Smooth muscle cell (in vitro differentiated cells): ENCODE measurements around the gene HAO1. TPM values are rescaled to one million over a fixed set of nuclear protein-coding genes. Genes with fewer than 3 reads are reported as not detected.
A peak's percentile ranks its signal among the peaks of the same experiment; 100 is the strongest.

ENCODE experiments used
- DNase-seq: peaks from one replicate; lab custom pipeline; 2025; ENCODE audit not compliant: unreplicated experiment; lab: John Stamatoyannopoulos, UW
- H2AFZ ChIP-seq: fragments of 200-600 bp; sonication (generic); 2 replicates; pipeline ENCODE4 v1.6.0; 2016; ENCODE audit warnings: antibody characterized with exemption, low read depth, mild to moderate bottlenecking
- H3F3A ChIP-seq: fragments of 200-600 bp; sonication (generic); 2 replicates; pipeline ENCODE4 v1.6.0; 2017; ENCODE audit warnings: antibody characterized with exemption, low read depth
- H3K27ac ChIP-seq: fragments of 200-600 bp; sonication (generic); 2 replicates; pipeline ENCODE4 v1.5.1; 2016; ENCODE audit warnings: low read depth, mild to moderate bottlenecking
- H3K27me3 ChIP-seq: fragments of 200-600 bp; sonication (generic); 2 replicates; pipeline ENCODE4 v1.6.1; 2016; ENCODE audit warnings: low read depth, mild to moderate bottlenecking
- H3K36me3 ChIP-seq: fragments of 200-600 bp; sonication (generic); 2 replicates; pipeline ENCODE4 v1.5.1; 2016; ENCODE audit warnings: low read depth
- H3K4me1 ChIP-seq: fragments of 200-600 bp; sonication (generic); 2 replicates; pipeline ENCODE4 v1.5.1; 2016; ENCODE audit warnings: low read depth
- H3K4me2 ChIP-seq: fragments of 200-600 bp; sonication (generic); 2 replicates; pipeline ENCODE4 v1.6.0; 2016; ENCODE audit warnings: mild to moderate bottlenecking
- H3K4me3 ChIP-seq: fragments of 200-600 bp; sonication (generic); 2 replicates; pipeline ENCODE4 v1.5.1; 2016; ENCODE audit warnings: mild to moderate bottlenecking
- H3K79me2 ChIP-seq: fragments of 200-600 bp; sonication (generic); 2 replicates; pipeline ENCODE4 v1.6.0; 2016; ENCODE audit warnings: low read depth, mild to moderate bottlenecking
- H3K9ac ChIP-seq: fragments of 200-600 bp; sonication (generic); 2 replicates; pipeline ENCODE4 v1.6.0; 2016; ENCODE audit warnings: low read depth
- H3K9me3 ChIP-seq: fragments of 200-600 bp; sonication (generic); replicated peaks from 2 replicates; pipeline ENCODE4 v1.5.1; 2016; ENCODE audit warnings: low read depth
- H4K20me1 ChIP-seq: fragments of 200-600 bp; sonication (generic); 2 replicates; pipeline ENCODE4 v1.6.0; 2016; ENCODE audit warnings: low read depth
- WGBS: methylation state at CpG from one replicate; pipeline ENCODE4 v1.1.7; 2016; ENCODE audit warnings: low lambda C conversion rate; 5-methylcytosine and 5-hydroxymethylcytosine counted together
- polyA plus RNA-seq: library from polyadenylated mRNA; unstranded; fragments of >200 nt; fragmentation: Nextera tagmentation; extraction: Ambion mirVana; gene quantifications from 2 replicates; pipeline ENCODE4 v1.2.1, GENCODE V29; 2016
- total RNA-seq: library from RNA; depleted of rRNA; stranded (reverse); fragments of >200 nt; gene quantifications from 2 replicates; pipeline ENCODE4 v1.2.3, GENCODE V29; 2014
- TF ChIP-seq, protein P1 (sequence below): fragments of 200-600 bp; sonication (generic); IDR thresholded peaks from 2 replicates; pipeline ENCODE4 v1.5.1; 2017; ENCODE audit warnings: borderline replicate concordance, mild to moderate bottlenecking, antibody characterized with exemption; ENCODE audit not compliant: insufficient read depth, poor library complexity, severe bottlenecking

HAO1 gene
- total and polyA plus RNA-seq, 2 experiments from 2014 or later: not detected

DNA sequence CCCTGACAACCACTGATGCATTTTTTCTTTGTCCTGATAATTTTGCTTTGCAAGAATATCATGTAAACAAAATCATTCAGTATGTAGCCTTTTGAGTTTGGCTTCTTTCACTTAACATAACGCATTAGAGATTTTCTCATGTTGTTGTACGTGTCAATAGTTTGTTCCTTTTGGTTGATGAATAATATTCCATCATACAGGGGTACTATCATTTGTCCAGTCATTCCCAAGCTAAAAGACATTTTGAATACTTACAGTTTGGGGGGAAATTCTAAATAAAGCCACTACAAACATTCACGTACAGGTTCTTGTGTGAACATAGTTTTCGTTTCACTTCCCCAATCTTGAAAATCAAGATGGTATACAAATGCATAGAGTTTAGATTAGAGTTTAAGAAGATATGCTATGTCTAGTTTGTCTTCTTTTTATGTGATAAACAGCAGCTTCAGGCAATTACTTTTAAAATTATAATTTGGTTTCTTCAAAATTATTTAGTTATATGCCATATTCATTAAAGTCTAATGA, 5.2 kb downstream of the HAO1 start:
- Histone ChIP-seq H3K27me3 (no peaks in the 10 kb centered on the region), H3K4me2 (no peak overlapping the region), H4K20me1 (no peaks in the 10 kb centered on the region), H2AFZ (no peak overlapping the region), H3K4me3 (no peak overlapping the region), H3F3A (no peaks in the 10 kb centered on the region), H3K9me3 (no peaks in the 10 kb centered on the region), H3K36me3 (no peaks in the 10 kb centered on the region), H3K27ac (no peak overlapping the region), H3K4me1 (no peaks in the 10 kb centered on the region), H3K9ac (no peak overlapping the region), H3K79me2 (no peaks in the 10 kb centered on the region)
- no peak for DNase-seq
- WGBS: 90% methylated on average over 4 of the region's 4 CpGs
- TF ChIP-seq, protein P1, sequence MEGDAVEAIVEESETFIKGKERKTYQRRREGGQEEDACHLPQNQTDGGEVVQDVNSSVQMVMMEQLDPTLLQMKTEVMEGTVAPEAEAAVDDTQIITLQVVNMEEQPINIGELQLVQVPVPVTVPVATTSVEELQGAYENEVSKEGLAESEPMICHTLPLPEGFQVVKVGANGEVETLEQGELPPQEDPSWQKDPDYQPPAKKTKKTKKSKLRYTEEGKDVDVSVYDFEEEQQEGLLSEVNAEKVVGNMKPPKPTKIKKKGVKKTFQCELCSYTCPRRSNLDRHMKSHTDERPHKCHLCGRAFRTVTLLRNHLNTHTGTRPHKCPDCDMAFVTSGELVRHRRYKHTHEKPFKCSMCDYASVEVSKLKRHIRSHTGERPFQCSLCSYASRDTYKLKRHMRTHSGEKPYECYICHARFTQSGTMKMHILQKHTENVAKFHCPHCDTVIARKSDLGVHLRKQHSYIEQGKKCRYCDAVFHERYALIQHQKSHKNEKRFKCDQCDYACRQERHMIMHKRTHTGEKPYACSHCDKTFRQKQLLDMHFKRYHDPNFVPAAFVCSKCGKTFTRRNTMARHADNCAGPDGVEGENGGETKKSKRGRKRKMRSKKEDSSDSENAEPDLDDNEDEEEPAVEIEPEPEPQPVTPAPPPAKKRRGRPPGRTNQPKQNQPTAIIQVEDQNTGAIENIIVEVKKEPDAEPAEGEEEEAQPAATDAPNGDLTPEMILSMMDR: no peak

DNA sequence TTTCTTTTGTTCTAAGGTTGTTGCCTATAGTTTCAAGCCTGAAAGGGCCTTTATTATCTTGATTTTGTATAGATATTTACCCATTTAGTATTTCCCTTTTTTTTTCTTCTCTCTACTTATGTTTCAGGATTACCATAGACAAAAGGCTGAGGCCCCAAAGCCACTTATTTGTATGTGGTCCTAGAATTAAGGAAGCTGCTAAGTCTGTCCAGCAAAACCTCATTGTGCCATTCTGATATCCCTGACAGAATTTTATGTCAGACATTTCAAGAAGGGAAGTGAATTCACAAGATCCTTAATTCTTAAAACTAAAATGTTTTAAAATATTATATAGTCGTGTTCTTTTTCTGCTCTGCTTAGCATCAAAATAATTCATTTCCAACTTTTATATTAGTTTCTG, 6.9 kb downstream of the HAO1 start:
- TF ChIP-seq, protein P1: no peak
- Histone ChIP-seq H3K79me2 (no peaks in the 10 kb centered on the region), H3K4me1 (no peaks in the 10 kb centered on the region), H4K20me1 (no peaks in the 10 kb centered on the region), H3K27ac (no peak overlapping the region), H3K9ac (no peak overlapping the region), H3F3A (no peaks in the 10 kb centered on the region), H3K4me3 (no peak overlapping the region), H2AFZ (no peak overlapping the region), H3K36me3 (no peaks in the 10 kb centered on the region), H3K27me3 (no peaks in the 10 kb centered on the region), H3K4me2 (no peak overlapping the region), H3K9me3 (no peaks in the 10 kb centered on the region)
- no peak for DNase-seq
- WGBS: 88% methylated on average over 1 of the region's 1 CpG

DNA sequence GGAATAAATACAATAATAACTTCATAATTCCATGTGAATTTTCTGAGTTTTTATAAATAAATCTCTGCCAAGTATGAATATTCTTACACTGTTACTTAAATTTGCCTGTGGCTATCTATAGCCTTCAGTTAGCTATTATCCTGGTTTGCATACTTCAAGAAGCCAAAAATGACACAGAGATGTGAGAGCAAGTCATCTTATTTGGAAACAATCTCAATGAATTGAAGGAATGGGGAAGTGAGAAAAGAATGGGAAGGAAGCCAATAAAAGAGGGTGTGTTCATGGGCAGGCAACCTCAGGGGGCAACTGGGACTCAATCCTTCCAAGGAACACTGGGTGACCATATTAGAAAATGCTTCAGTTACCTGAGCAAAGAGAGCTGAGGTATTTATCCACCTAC, 9.9 kb downstream of the HAO1 start:
- no peaks in the 10 kb centered on the region for H3K79me2 ChIP-seq
- no peak overlapping the region for H3K4me2 ChIP-seq
- H3K4me1 ChIP-seq: no peaks in the 10 kb centered on the region
- no peaks in the 10 kb centered on the region for H3K9me3 ChIP-seq
- H3K27me3 ChIP-seq: no peaks in the 10 kb centered on the region
- no peak overlapping the region for H2AFZ ChIP-seq
- H3F3A ChIP-seq: no peaks in the 10 kb centered on the region
- no peak overlapping the region for H3K27ac ChIP-seq
- TF ChIP-seq, protein P1: no peak
- DNase-seq: no peak
- no peaks in the 10 kb centered on the region for H3K36me3 ChIP-seq
- H3K4me3 ChIP-seq: no peak overlapping the region
- no peaks in the 10 kb centered on the region for H4K20me1 ChIP-seq
- H3K9ac ChIP-seq: no peak overlapping the region

DNA sequence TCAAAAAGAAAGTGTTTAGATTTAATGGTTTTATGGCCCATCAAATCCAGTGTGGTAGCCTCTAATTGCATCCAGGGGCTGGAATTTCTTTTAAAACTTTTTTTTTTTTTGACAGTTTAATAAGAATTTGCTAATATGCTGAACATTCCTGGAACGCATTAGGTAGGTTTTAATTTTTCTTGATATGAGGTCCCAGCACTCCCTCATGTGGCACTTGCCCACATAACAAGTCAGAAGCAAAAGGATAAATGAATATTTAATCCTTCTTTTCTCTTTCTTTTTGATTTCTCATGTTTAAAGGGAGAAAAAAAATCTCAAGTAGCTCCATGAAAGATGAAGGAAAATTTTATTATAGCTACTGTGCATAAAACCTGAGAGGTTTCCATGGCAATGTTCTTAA, 13.5 kb downstream of the HAO1 start:
- Histone ChIP-seq H3K4me3 (no peak overlapping the region), H3F3A (no peaks in the 10 kb centered on the region), H3K4me2 (no peak overlapping the region), H3K36me3 (no peaks in the 10 kb centered on the region), H3K27me3 (no peaks in the 10 kb centered on the region), H3K9me3 (no peaks in the 10 kb centered on the region), H3K9ac (no peak overlapping the region), H3K4me1 (no peaks in the 10 kb centered on the region), H3K79me2 (no peaks in the 10 kb centered on the region), H2AFZ (no peak overlapping the region), H4K20me1 (no peaks in the 10 kb centered on the region), H3K27ac (no peak overlapping the region)
- DNase-seq: no peak
- TF ChIP-seq, protein P1: peak; percentile 60
- WGBS: 26% methylated on average over 1 of the region's 1 CpG
